ENCODE measurements around the gene LAMA2. TPM values are rescaled to one million over a fixed set of nuclear protein-coding genes. Genes with fewer than 3 reads are reported as not detected.

Gene LAMA2
- total and polyA plus RNA-seq, 2 donors: 54.2 to 190 TPM

DNA sequence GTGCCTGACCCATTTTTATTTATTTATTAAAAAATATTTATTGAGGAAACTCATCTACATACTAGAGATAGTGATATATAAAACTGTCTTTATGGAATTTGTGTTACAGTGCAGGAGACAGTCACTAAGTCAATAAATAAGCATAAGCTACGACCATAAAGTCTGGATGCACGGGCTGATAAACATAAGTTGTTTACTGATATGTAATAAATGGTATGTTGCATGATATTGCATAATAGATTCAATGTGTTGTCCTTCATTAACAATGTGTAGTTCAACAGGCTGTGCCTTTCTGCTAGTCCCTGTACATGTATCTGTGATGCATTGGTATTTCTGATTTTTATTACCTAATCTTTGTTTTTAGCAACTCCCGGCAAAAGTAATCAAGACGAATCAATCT lies 515.8 kb downstream of the LAMA2 start:
- no peaks in the 10 kb centered on the region for H3K36me3 ChIP-seq (ENCODE audit: insufficient read depth)
- no peak overlapping the region for H3K4me3 ChIP-seq (ENCODE audit: low read depth, low read length)
- no peaks in the 10 kb centered on the region for H3K4me1 ChIP-seq (ENCODE audit: insufficient read depth)
- no peak overlapping the region for H3K27ac ChIP-seq (ENCODE audit: low read depth)
- WGBS: 79% methylated on average over 4 of the region's 4 CpGs
- no peak for DNase-seq (ENCODE audit: extremely low spot score)

DNA sequence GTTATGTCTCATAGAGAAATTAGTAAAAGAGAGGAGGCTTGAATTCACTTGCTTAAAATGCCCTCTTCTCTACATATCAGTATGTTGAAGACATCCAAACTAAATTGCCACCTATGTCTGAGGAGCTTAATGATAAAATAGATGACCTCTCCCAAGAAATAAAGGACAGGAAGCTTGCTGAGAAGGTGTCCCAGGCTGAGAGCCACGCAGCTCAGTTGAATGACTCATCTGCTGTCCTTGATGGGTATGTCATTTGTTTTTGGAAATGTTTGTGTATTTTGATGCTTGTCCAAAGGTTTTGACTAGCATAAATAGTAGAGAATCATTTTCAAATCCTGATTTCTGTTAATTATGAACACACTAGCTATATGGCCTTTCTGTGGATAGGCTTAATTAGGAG lies 519.3 kb downstream of the LAMA2 start:
- WGBS: 72% methylated on average over 1 of the region's 1 CpG
- no peaks in the 10 kb centered on the region for H3K4me1 ChIP-seq (ENCODE audit: insufficient read depth)
- no peak for DNase-seq (ENCODE audit: extremely low spot score)
- no peaks in the 10 kb centered on the region for H3K36me3 ChIP-seq (ENCODE audit: insufficient read depth)
- no peak overlapping the region for H3K27ac ChIP-seq (ENCODE audit: low read depth)
- no peak overlapping the region for H3K4me3 ChIP-seq (ENCODE audit: low read depth, low read length)

DNA sequence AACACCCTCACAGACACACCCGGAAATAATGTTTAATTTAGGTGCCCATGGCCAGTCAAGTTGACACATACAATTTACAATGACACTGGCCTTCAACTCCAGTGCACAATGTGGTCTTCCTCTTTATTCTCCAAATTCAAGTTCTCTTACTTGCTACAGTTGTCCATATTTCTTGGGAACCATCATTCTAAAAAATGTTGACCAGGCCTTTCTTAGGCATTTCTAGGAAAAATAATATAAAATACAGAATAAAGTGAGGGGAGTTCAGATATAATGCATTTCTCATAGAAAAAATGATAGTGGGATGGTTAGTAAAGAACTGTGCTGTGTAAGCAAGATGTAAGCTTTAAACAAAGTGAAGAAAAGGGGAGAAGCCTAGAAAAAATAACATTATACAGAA lies 528.2 kb downstream of the LAMA2 start:
- no peak overlapping the region for H3K4me3 ChIP-seq (ENCODE audit: low read depth, low read length)
- WGBS: 89% methylated on average over 1 of the region's 1 CpG
- no peak overlapping the region for H3K27ac ChIP-seq (ENCODE audit: low read depth)
- no peaks in the 10 kb centered on the region for H3K4me1 ChIP-seq (ENCODE audit: insufficient read depth)
- DNase-seq (ENCODE audit: extremely low spot score): no peak
- no peaks in the 10 kb centered on the region for H3K36me3 ChIP-seq (ENCODE audit: insufficient read depth)

DNA sequence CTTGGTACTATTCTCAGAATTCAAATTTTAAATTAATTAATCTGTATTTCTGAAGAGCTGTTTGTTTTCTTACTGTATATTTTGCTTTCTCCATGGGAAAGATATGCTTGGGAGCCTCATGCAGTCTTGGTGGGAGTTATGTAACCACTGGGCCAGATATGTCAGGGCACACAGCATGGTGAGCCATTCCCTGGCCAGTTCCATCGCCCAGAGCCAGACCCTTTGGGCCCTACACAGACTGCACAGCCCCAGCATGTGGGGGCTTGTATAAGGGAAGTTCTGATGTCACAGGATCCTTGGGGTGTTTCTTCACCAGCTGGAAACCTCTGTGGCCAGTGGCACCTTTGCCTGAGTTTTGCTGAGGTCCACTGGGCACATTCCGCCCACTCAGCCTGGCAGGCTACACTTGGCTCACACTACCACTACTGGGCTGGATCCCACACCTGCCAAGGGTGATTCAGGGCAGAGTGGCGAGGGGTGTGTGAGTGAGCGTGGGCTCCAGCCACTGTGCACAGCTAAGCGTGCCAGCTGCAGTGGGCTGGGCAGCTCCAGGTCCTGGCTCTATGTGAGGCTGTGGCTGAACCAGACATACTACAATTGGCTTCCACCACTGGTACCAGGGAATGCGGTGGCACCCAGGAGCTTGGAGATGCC lies 533.5 kb downstream of the LAMA2 start:
- H3K4me1 ChIP-seq (ENCODE audit: insufficient read depth): no peaks in the 10 kb centered on the region
- DNase-seq (ENCODE audit: extremely low spot score): no peak
- WGBS: 97% methylated on average over 6 of the region's 6 CpGs
- H3K4me3 ChIP-seq (ENCODE audit: low read depth, low read length): no peak overlapping the region
- no peaks in the 10 kb centered on the region for H3K36me3 ChIP-seq (ENCODE audit: insufficient read depth)
- H3K27ac ChIP-seq (ENCODE audit: low read depth): no peak overlapping the region

DNA sequence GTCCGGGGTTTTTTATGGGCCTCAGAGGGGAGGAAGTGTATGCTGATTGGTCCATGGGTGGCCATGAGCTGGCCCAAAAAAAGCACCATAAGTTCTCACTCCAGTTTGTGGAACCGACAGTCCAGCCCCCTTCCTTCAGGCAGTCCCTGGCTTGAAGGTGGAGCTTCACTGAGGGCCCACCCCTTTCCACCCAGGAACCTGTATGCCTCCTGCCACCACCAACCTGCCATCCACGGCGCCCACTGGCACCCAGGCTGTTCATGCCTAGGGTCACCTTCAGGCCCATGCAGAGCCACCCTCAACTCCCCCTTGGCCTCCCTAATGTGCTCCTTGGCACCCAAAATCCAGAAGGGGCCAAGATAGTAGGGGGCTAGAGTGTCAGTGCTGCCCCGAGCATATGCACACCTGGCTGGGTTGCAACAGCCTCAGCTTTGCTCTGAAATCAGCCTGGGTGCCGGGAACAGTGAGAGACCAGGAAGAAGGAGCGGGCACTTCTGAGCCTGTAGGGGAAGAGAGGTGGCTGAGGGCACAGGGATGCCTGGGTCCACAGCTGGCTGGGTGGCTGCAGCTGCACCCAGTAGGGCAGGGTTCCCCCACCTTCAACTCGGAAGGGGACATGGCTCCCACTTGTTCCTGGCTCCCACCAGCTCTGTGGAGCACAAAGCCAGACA lies 534.6 kb downstream of the LAMA2 start:
- 96% methylated on average over 8 of the region's 8 CpGs for WGBS
- no peak for DNase-seq (ENCODE audit: extremely low spot score)
- no peaks in the 10 kb centered on the region for H3K4me1 ChIP-seq (ENCODE audit: insufficient read depth)

DNA sequence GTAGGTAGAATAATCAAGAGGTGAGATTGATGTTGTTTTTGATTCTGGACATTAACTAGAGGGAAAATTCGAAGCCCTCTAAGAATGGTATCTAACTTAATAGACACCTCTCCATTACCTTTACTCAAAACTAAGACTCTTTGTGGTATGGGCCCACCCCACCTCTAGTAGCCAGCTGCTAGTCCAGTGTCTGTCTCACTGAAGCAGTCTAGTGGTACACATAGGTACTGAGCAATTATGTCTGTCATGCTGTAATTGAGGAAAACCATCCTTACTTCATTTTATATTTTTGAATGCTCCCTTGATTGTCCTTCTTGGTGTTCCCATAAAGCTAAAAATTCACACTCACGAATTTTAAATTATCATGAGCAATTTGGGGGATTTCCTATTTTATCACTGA lies 536.4 kb downstream of the LAMA2 start:
- Histone ChIP-seq H3K4me1 (ENCODE audit: insufficient read depth) (no peaks in the 10 kb centered on the region), H3K36me3 (ENCODE audit: insufficient read depth) (no peaks in the 10 kb centered on the region), H3K27ac (ENCODE audit: low read depth) (no peak overlapping the region), H3K4me3 (ENCODE audit: low read depth, low read length) (no peak overlapping the region)
- DNase-seq (ENCODE audit: extremely low spot score): no peak
- WGBS: 89% methylated on average over 2 of the region's 2 CpGs

More for the DNA sequence above, 534.6 kb downstream of the LAMA2 start:
- Histone ChIP-seq H3K27ac (ENCODE audit: low read depth) (no peak overlapping the region), H3K36me3 (ENCODE audit: insufficient read depth) (no peaks in the 10 kb centered on the region), H3K4me3 (ENCODE audit: low read depth, low read length) (no peak overlapping the region)

DNA sequence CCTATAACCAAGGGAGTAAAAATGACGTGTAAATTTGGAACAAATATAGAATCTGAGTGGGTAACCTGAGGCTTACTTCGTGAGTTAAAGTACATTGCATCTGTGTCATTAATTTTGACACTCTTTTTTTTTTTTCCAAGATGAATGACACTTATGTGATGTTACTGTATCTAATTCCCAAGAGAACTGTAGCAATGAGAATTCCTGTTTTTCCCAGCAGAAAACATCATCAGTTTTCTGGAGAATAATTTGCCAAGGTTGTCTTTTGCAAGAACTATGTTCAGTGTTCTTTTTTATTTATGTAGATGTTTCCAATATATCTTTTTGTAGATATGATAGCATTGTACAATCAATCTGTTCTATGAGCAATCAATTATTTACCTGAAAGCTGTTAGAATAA lies 543.4 kb downstream of the LAMA2 start:
- H3K27ac ChIP-seq (ENCODE audit: low read depth): peak overlapping the region; percentile 38
- H3K36me3 ChIP-seq (ENCODE audit: insufficient read depth): no peaks in the 10 kb centered on the region
- H3K4me1 ChIP-seq (ENCODE audit: insufficient read depth): no peaks in the 10 kb centered on the region
- H3K4me3 ChIP-seq (ENCODE audit: low read depth, low read length): no peak overlapping the region
- WGBS: 84% methylated on average over 2 of the region's 2 CpGs
- no peak for DNase-seq (ENCODE audit: extremely low spot score)

DNA sequence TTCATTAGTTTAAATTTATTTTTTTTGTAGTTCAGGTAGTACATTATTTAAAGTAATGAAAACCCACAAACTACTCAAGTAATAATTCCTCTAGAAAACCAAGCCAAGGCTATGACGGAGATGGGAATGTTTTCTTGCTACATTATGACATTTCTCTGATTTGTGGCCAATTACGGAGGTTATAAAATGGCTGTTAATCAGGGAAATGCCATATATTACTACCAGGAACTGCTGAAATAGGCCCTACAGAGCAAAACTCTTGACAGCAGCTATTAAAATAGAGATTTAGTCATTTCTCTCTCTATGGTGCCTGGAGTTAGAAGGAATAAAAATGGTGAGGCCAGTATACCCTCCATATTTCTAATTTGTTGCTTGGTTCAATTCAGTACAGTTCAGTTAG lies 547.0 kb downstream of the LAMA2 start:
- Histone ChIP-seq H3K4me1 (ENCODE audit: insufficient read depth) (no peaks in the 10 kb centered on the region), H3K4me3 (ENCODE audit: low read depth, low read length) (no peak overlapping the region), H3K27ac (ENCODE audit: low read depth) (no peak overlapping the region), H3K36me3 (ENCODE audit: insufficient read depth) (no peaks in the 10 kb centered on the region)
- peak; percentile 7 for DNase-seq (ENCODE audit: extremely low spot score)
- WGBS: 78% methylated on average over 2 of the region's 2 CpGs

DNA sequence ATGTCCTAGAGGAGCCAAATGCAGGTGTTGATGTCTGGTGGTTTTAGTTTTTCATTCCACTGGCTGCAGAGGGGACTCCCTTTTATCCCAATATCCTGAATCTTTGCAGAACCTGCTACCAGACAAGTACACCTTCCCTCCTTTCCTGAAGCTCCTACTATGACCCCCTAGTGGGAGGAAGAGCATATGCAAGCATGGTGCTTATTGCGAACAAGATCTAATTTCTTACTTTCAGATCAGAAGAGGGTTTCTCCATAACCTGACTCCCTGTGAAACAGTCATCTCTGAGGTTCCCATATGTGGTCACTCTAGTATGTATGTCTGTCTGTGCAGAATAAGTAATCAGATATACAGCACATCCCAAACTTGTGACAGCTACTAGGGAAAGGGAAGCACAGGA lies 549.8 kb downstream of the LAMA2 start:
- WGBS: 99% methylated on average over 1 of the region's 1 CpG

DNA sequence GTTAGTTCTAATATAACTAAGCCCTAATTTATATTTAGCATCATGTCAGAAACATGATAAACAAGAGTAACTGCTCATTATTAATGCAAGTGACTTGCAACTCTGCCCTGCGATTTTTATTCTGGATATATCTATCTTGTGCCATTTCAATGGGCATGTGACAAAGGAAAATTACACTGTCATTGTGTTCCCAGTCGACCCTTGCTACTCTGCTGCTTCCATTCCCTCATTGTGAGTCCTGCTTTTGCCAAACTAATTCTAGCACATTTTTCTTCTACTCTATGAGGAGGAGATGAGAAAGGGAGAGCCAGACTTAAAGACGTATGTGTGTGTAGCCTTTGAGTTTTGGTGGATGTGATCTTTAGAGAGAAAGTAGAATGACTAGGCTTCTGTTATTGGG lies 551.2 kb downstream of the LAMA2 start:
- no peak for DNase-seq (ENCODE audit: extremely low spot score)
- no peaks in the 10 kb centered on the region for H3K4me1 ChIP-seq (ENCODE audit: insufficient read depth)
- no peaks in the 10 kb centered on the region for H3K36me3 ChIP-seq (ENCODE audit: insufficient read depth)
- H3K27ac ChIP-seq (ENCODE audit: low read depth): no peak overlapping the region
- no peak overlapping the region for H3K4me3 ChIP-seq (ENCODE audit: low read depth, low read length)
- 86% methylated on average over 3 of the region's 3 CpGs for WGBS

More for the DNA sequence above, 549.8 kb downstream of the LAMA2 start:
- Histone ChIP-seq H3K27ac (ENCODE audit: low read depth) (no peak overlapping the region), H3K4me1 (ENCODE audit: insufficient read depth) (no peaks in the 10 kb centered on the region), H3K4me3 (ENCODE audit: low read depth, low read length) (no peak overlapping the region), H3K36me3 (ENCODE audit: insufficient read depth) (no peaks in the 10 kb centered on the region)
- DNase-seq (ENCODE audit: extremely low spot score): no peak

DNA sequence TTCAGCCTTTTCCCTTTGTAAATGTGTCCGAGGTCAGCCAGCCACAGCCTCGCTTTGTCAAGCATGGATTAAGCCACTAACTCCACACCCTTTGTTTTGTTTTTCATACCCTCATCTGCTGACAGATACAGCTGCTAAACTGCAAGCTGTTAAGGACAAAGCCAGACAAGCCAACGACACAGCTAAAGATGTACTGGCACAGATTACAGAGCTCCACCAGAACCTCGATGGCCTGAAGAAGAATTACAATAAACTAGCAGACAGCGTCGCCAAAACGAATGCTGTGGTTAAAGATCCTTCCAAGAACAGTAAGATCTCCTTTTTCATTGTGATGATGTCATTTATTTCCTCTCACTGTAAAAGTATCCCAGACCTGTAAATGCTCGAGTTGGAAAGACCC lies 557.8 kb downstream of the LAMA2 start:
- H3K4me1 ChIP-seq (ENCODE audit: insufficient read depth): no peaks in the 10 kb centered on the region
- WGBS: 19% methylated on average over 8 of the region's 8 CpGs
- peak; percentile 11 for DNase-seq (ENCODE audit: extremely low spot score)
- no peak overlapping the region for H3K27ac ChIP-seq (ENCODE audit: low read depth)
- no peak overlapping the region for H3K4me3 ChIP-seq (ENCODE audit: low read depth, low read length)
- H3K36me3 ChIP-seq (ENCODE audit: insufficient read depth): peaks cover 5% of the 10 kb centered on the region

DNA sequence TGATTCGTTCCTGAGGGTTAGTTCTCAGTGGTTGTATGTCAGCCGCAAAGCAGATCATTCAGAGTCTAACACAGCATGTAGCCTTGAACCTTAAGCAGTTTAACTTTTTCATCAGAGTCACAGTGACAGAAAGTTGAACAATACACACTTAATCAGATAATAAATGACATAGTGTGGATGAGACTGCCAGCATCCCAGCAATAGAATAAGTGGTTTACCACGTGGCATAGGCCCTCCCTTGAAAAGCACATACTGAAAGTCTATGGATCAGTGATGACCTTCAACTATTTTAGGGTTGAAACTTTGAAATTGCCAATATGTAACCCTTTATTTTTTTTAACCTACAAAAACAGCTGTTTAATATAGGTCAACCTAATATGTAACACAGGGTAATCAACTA lies 561.7 kb downstream of the LAMA2 start:
- 89% methylated on average over 3 of the region's 3 CpGs for WGBS
- Histone ChIP-seq H3K4me3 (ENCODE audit: low read depth, low read length) (no peak overlapping the region), H3K4me1 (ENCODE audit: insufficient read depth) (no peaks in the 10 kb centered on the region), H3K36me3 (ENCODE audit: insufficient read depth) (peaks cover 5% of the 10 kb centered on the region), H3K27ac (ENCODE audit: low read depth) (no peak overlapping the region)
- DNase-seq (ENCODE audit: extremely low spot score): no peak

DNA sequence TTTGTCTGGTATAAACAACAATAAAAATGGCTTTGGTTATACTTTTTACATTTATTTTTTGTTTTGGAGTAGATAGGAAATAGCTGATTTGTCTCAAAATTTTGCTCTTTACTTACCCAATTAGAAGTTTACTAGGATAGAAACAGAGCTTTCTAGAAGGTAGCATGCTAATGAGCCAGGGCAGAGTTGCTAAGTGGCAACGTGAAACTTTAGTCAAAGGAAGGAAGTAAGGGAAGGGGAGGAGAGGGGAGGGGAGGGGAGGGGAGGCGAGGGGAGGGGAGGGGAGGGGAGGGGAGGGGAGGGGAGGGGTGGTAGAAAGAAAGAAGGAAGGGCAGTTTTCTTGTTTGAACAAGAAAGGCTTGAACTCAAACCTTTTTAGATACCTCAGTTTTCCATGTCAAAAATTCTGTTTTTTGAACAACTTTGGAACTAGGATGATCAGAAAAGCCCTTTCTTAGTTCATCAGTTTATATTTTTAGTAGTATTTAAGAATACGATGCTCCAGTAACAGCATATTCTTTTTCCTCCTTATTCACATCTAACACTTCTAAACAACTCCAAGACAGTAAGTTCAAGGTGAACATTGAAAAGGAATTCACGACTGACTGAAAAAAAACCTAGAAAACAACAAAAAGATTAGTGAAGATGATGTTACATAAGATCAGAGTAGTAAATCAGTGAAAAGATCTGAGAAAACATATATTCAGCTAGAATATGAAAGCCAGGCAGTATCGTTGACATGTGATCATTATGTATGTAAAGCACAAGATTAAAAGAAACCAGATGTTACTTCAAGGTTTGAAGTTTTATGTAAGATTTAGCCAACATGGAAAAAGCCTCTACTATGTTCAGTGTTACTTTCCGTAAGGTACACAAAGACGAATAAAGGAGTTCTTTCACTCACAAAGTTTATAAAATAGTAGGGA lies 563.6 kb downstream of the LAMA2 start:
- Histone ChIP-seq H3K36me3 (ENCODE audit: insufficient read depth) (peaks cover 1% of the 10 kb centered on the region), H3K4me3 (ENCODE audit: low read depth, low read length) (no peak overlapping the region), H3K4me1 (ENCODE audit: insufficient read depth) (no peaks in the 10 kb centered on the region), H3K27ac (ENCODE audit: low read depth) (no peak overlapping the region)
- no peak for DNase-seq (ENCODE audit: extremely low spot score)
- WGBS: 67% methylated on average over 7 of the region's 7 CpGs

DNA sequence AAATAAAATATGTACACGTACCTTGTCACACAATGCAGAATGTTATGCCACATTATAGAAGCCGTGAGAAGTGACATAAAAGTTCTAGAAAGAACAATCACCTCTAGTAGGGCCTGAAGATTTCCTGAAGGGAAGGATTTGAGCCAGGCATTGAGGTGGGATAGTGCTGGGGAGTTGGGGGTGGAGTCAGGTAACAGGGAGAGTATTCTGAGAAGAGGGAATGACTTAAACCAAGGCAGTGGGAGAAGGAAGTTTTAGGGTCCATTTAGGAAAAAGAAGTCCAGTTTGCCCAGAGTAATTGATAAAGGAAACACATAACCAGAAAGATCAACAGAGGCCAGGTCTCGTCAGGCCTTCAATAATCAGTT lies 564.2 kb downstream of the LAMA2 start:
- WGBS: 89% methylated on average over 3 of the region's 3 CpGs
- peak overlapping the region; percentile 23 for H3K27ac ChIP-seq (ENCODE audit: low read depth)
- H3K36me3 ChIP-seq (ENCODE audit: insufficient read depth): no peaks in the 10 kb centered on the region
- DNase-seq (ENCODE audit: extremely low spot score): no peak
- H3K4me3 ChIP-seq (ENCODE audit: low read depth, low read length): no peak overlapping the region
- no peaks in the 10 kb centered on the region for H3K4me1 ChIP-seq (ENCODE audit: insufficient read depth)

All from urinary bladder (tissue), 4 donors.